SKM-1 (cell line): Measurements from ENCODE around the gene P3H3.

ENCODE experiments used
- DNase-seq: peaks from one replicate; lab custom pipeline; 2025; ENCODE audit not compliant: unreplicated experiment; lab: John Stamatoyannopoulos, UW

P3H3 gene

GRCh38 chr12:6826125-6826733, 2.0 kb upstream of the P3H3 start:
- DNase-seq: no peak

GRCh38 chr12:6826734-6827436, 1.3 kb upstream of the P3H3 start:
- no peak for DNase-seq

- no peak for DNase-seq
These were observed 733 bp upstream of the P3H3 start for GRCh38 chr12:6827437-6827911.

GRCh38 chr12:6828781-6829535, 751 bp downstream of the P3H3 start:
- DNase-seq: no peak

GRCh38 chr12:6829536-6830220, 1.5 kb downstream of the P3H3 start:
- no peak for DNase-seq

GRCh38 chr12:6830286-6830890, 2.2 kb downstream of the P3H3 start:
- no peak for DNase-seq

- no peak for DNase-seq
These were observed 2.8 kb downstream of the P3H3 start for GRCh38 chr12:6830999-6831398.

GRCh38 chr12:6831450-6831995, 3.3 kb downstream of the P3H3 start:
- DNase-seq: no peak

GRCh38 chr12:6832125-6832524, 3.9 kb downstream of the P3H3 start:
- DNase-seq: no peak

- DNase-seq: no peak
These were observed 5.1 kb downstream of the P3H3 start for GRCh38 chr12:6833189-6833890.

- DNase-seq: no peak
These were observed 6.0 kb downstream of the P3H3 start for GRCh38 chr12:6834254-6834653.

GRCh38 chr12:6834873-6835272, 6.7 kb downstream of the P3H3 start:
- DNase-seq: no peak

GRCh38 chr12:6836851-6837250, 8.6 kb downstream of the P3H3 start:
- DNase-seq: no peak

GRCh38 chr12:6837370-6838060, 9.3 kb downstream of the P3H3 start:
- DNase-seq: no peak

GRCh38 chr12:6838854-6839253, 10.6 kb downstream of the P3H3 start:
- no peak for DNase-seq

- no peak for DNase-seq
These were observed 11.4 kb downstream of the P3H3 start for GRCh38 chr12:6839482-6840201.

- DNase-seq: no peak
These were observed 12.1 kb downstream of the P3H3 start for GRCh38 chr12:6840330-6840729.

GRCh38 chr12:6840761-6841515, 12.7 kb downstream of the P3H3 start, which contains the start of gene GNB3:
Gene GNB3, plus strand, starts transcription at chr12:6840925. Its CDS starts 363 bp downstream, at chr12:6841288.
- DNase-seq: no peak
